Right ventricle myocardium inferior (tissue), 1 donor: Measurements from ENCODE around the gene HSD17B13. TPM values are rescaled to one million over a fixed set of nuclear protein-coding genes. Genes with fewer than 3 reads are reported as not detected.
"Not testable (repeated sequence)": the region's sequence is repeated elsewhere in the genome, so short reads cannot be mapped to it uniquely, and the experiment has no call there.

Experiments
- ATAC-seq: fragments of 200-7000 bp; cut with Tn5 transposase; one replicate; pipeline ENCODE4 v1.9.1; 2020; ENCODE audit warnings: mild to moderate bottlenecking, moderate library complexity
- DNase-seq: peaks from one replicate; pipeline ENCODE4 v3.0.0; 2021; ENCODE audit errors: missing footprints
- intact Hi-C: fragments of 100-400 bp; cut with DNase I; formaldehyde crosslinking; loops from one replicate; pipeline ENCODE4 v1.11.0; 2022
- total RNA-seq: library from RNA; stranded (reverse); fragmentation: NEBNext Ultra II Directional; extraction: Animal tissue kit (Norgen Biotek cat#: 25700); gene quantifications from one replicate; pipeline ENCODE4 v1.2.1, GENCODE V29; 2021
- donor health status: DM: no; HTN: yes; CAD: no; lungs with severe emphysema.

The HSD17B13 gene
- total RNA-seq, 1 donor from 2014 or later: 0.22 TPM

GRCh38 chr4:87326460-87326859 is 3.8 kb upstream of the HSD17B13 start:
- intact Hi-C loops: no loop called here
- ATAC-seq (no peak), DNase-seq (no peak)

- ATAC-seq (no peak), DNase-seq (no peak)
- intact Hi-C loops: no loop called here
Observed at GRCh38 chr4:87321888-87322287, 794 bp downstream of the HSD17B13 start.

- no peak for DNase-seq
- no peak for ATAC-seq
- intact Hi-C loops: no loop called here
Observed at GRCh38 chr4:87317527-87317926, 5.2 kb downstream of the HSD17B13 start.

GRCh38 chr4:87316961-87317360 is 5.7 kb downstream of the HSD17B13 start:
- intact Hi-C loops: no loop called here
- ATAC-seq (no peak), DNase-seq (no peak)

- DNase-seq, intact Hi-C loops, ATAC-seq: not testable (repeated sequence)
Observed at GRCh38 chr4:87315000-87315399, 7.7 kb downstream of the HSD17B13 start.

GRCh38 chr4:87313756-87314155 is 8.9 kb downstream of the HSD17B13 start:
- DNase-seq: no peak
- intact Hi-C loops: no loop called here
- no peak for ATAC-seq

- no peak for ATAC-seq
- intact Hi-C loops: no loop called here
- DNase-seq: no peak
Observed at GRCh38 chr4:87311684-87312083, 11.0 kb downstream of the HSD17B13 start.

GRCh38 chr4:87310691-87311335 is 11.9 kb downstream of the HSD17B13 start:
- intact Hi-C loops: no loop called here
- ATAC-seq (no peak), DNase-seq (no peak)

- no peak for ATAC-seq
- no peak for DNase-seq
Observed at GRCh38 chr4:87309625-87310024, 13.1 kb downstream of the HSD17B13 start.

GRCh38 chr4:87306056-87306455 is 16.6 kb downstream of the HSD17B13 start:
- no peak for DNase-seq
- intact Hi-C loops: no loop called here

More at GRCh38 chr4:87309625-87310024, 13.1 kb downstream of the HSD17B13 start:
- intact Hi-C loops: no loop called here

GRCh38 chr4:87305562-87305961 is 17.1 kb downstream of the HSD17B13 start:
- no peak for ATAC-seq
- intact Hi-C loops: no loop called here
- no peak for DNase-seq

More at GRCh38 chr4:87306056-87306455, 16.6 kb downstream of the HSD17B13 start:
- ATAC-seq: no peak

- intact Hi-C loops: no loop called here
- DNase-seq: no peak
- ATAC-seq: no peak
Observed at GRCh38 chr4:87304745-87305432, 17.8 kb downstream of the HSD17B13 start.

GRCh38 chr4:87299898-87300297 is 22.8 kb downstream of the HSD17B13 start:
- intact Hi-C loops: no loop called here
- ATAC-seq (no peak), DNase-seq (no peak)

GRCh38 chr4:87298362-87298761 is 24.3 kb downstream of the HSD17B13 start:
- DNase-seq (no peak), ATAC-seq (no peak)
- intact Hi-C loops: no loop called here

- DNase-seq, ATAC-seq, intact Hi-C loops: not testable (repeated sequence)
Observed at GRCh38 chr4:87294911-87295310, 27.8 kb downstream of the HSD17B13 start.

- DNase-seq, ATAC-seq, intact Hi-C loops: not testable (repeated sequence)
Observed at GRCh38 chr4:87293889-87294288, 28.8 kb downstream of the HSD17B13 start.

GRCh38 chr4:87286970-87287369 is 35.7 kb downstream of the HSD17B13 start:
- ATAC-seq: no peak
- DNase-seq: no peak
- intact Hi-C loops: no loop called here

- ATAC-seq, intact Hi-C loops, DNase-seq: not testable (repeated sequence)
Observed at GRCh38 chr4:87284268-87284667, 38.4 kb downstream of the HSD17B13 start.

- no peak for DNase-seq
- intact Hi-C loops: no loop called here
Observed at GRCh38 chr4:87283151-87283550, 39.5 kb downstream of the HSD17B13 start.

GRCh38 chr4:87281603-87282002 is 41.1 kb downstream of the HSD17B13 start:
- ATAC-seq (no peak), DNase-seq (no peak)
- intact Hi-C loops: no loop called here

More at GRCh38 chr4:87283151-87283550, 39.5 kb downstream of the HSD17B13 start:
- no peak for ATAC-seq
